Fibroblast of gingiva (primary cell): Measurements from ENCODE around the gene SLC10A3.

Experiments
- DNase-seq: peaks from one replicate; pipeline ENCODE4 v3.0.0-alpha.2; 2011; ENCODE audit warnings: low read depth

Gene SLC10A3

GRCh38 chrX:154439841-154440240, 50.6 kb downstream of the SLC10A3 start:
- no peak for DNase-seq

DNA sequence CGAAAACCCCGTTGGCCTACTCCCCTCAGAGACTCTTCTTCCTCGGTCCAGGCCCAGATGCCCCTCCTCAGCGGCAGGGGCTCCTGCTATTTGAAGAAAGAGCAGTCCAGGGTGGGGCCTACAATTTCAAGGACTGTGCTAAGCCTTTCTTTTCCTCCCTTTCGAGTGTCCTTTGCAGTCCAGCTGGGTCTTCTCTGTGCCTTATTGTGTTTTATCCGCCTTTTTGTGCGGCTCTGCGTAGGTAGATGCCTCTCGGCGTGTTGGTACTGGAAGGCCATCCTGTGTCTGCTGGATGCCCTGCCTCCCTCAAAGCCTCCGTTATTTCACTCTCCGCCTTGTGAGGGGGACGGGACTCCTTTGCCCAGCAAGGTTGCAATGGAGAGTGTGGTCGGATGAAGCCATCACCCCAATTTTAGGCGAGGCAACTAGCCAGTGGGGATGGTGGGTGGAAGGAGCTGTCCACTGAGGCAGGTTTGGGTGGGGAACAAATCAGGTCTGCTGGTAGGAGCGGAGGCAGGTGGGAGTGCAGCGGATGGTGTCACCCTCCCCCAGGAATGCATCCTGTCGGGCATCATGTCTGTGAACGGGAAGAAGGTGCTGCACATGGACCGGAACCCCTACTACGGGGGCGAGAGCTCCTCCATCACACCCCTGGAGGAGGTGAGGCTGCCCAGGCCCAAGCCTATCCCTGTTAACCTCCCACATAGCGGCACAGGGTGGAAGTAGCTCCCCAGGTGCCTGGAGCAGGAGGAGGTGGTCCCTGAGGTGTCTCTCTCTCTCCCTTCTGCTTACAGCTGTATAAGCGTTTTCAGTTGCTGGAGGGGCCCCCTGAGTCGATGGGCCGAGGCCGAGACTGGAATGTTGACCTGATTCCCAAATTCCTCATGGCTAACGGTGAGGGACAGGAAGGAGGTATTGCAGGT, 52.2 kb downstream of the SLC10A3 start:
- DNase-seq = no peak
